ES-I3 (cell line): ENCODE measurements around the gene SPATA2L.

ENCODE experiments used
- H3K36me3 ChIP-seq: 2 replicates; pipeline ENCODE4 v1.6.1; 2013; ENCODE audit warnings: mild to moderate bottlenecking, low read length, control low read depth, moderate library complexity; ENCODE audit not compliant: insufficient read depth
- H3K4me1 ChIP-seq: 2 replicates; pipeline ENCODE4 v1.6.1; 2013; ENCODE audit warnings: mild to moderate bottlenecking, control low read depth, low read length; ENCODE audit not compliant: insufficient read depth
- H3K9ac ChIP-seq: 2 replicates; pipeline ENCODE4 v1.6.1; 2013; ENCODE audit warnings: low read depth, mild to moderate bottlenecking, low read length, moderate library complexity
- H3K9me3 ChIP-seq: 2 replicates; pipeline ENCODE4 v1.6.1; 2013; ENCODE audit warnings: mild to moderate bottlenecking, low read length, moderate library complexity; ENCODE audit not compliant: control insufficient read depth, insufficient read depth

Gene SPATA2L

DNA sequence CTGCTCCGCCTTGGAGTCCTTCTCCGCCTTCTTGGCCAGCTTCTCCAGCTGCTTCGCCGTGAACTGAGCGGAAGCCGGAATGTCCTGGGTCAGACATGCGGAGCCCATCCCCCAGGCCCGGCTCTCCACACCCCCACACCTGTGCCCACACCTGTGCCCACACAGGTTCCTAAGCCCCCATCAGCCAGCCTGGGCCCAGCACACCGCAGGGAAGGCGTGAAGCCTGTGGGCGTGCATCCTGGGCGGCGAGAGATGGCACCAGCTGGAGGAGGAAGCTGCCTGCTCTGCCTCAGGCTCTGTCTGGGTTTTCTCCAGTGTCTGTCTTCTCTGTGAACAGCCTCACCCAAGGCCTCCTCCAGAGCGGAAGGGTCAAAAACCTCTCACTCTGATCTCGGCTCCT is 49.9 kb downstream of the SPATA2L start:
- Histone ChIP-seq H3K4me1 (no peaks in the 10 kb centered on the region), H3K9me3 (no peaks in the 10 kb centered on the region), H3K9ac (no peak overlapping the region), H3K36me3 (peaks cover 8% of the 10 kb centered on the region; the same call in 1 of the 2 replicates)

DNA sequence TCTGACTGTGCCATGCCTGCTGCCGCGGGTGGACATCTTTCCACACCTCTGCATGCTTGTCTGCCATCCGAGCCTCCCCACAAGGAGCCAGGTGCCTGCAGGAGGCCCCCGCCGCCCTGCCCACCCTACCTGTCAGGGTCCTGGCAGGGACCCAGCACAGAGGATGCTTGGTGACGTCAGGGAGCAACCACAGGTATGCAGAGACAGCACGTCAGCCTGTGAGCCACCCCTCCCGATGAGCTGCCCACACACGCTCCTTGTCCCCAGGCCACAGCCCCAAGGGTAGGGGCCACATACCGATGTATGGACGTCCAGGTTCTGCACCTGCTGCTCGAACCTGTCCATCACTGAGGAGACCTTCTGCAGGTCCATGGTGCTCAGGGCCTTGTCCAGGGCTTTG is 54.6 kb downstream of the SPATA2L start:
- H3K9me3 ChIP-seq: no peaks in the 10 kb centered on the region
- H3K4me1 ChIP-seq: no peaks in the 10 kb centered on the region
- no peak overlapping the region for H3K9ac ChIP-seq
- H3K36me3 ChIP-seq: peaks cover 8% of the 10 kb centered on the region
